T-helper 2 cell (primary cell): Measurements from ENCODE around the gene MTCH1.
"Not testable (repeated sequence)": the region's sequence is repeated elsewhere in the genome, so short reads cannot be mapped to it uniquely, and the experiment has no call there.

Source experiments
- DNase-seq, 5 experiments: peaks; one replicate each; pipeline versions ENCODE4 v3.0.0 to v3.0.0-alpha.2; 2012 to 2022

Gene MTCH1

DNA sequence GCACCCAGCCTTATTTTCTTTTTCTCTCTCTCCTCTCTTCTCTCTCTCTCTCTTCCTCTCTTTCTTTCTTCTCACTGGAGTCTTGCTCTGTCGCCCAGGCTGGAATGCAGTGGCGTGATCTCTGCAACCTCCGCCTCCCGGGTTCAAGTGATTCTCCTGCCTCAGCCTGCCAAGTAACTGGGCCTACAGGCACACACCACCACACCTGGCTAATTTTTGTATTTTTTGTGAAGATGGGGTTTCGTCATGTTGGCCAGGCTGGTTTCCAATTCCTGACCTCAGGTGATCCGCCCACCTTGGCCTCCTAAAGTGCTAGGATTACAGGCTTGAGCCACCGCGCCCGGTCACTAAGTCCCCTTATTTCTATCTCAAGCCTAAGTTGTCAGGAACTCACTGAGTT, 36.9 kb downstream of the MTCH1 start:
- DNase-seq = not testable (repeated sequence)

DNA sequence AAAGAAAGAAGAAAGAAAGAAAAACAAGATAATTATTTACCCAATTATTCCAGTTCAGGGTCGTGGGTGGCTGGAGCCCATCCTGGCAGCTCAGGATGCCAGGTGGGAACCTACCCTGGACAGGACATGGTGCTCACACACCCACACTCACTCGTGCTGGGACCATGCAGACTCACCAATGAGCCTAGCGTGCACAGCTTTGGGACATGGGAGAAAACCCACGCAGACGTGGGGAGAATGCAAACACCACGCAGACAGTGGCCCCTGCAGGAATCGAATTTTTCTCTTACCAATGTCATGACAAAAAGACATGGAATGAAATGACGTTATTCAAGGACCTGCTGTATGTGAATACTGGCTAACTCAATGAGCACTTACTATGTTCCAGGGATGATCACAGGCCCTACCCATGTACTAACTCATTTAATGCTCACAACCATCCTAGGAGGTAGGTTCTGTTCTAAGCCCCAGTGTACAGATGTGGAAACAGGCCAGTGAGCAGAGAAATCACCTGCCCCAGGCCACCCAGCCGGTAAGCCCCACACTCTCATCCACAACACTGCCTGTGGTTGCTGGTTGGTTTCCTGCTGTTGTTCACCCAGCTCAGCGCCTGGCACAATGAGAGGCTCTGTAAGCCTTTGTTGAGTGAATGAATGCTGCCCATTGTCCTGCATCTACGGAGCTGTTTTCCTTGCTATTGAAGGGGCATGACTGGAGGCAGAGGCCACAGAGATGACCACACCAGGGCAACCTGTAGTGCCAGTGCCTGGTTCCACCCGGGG, 38.2 kb downstream of the MTCH1 start:
- peak in 3 of 5 experiments; percentile 21 to 89 (median 29) for DNase-seq

DNA sequence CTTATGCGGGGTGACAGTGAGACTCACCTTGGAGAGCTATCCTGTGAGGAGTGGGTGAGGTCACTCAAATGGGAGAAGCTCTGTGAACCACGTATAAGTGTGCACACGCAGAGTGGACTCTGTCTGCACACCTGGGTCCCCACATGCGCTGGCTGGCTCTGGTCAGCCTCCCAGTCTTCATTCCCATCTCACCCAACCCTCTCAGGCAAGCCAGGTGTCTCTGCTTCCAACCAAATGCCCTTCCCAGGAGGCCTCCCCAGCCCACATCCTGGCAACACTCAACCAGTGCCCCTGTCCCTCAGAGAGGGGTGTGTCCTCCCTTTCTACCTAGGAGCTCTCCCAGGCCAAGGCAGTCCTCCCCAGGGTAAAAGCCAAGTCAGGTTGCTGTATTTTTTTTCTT, 39.5 kb downstream of the MTCH1 start:
- DNase-seq = no peak

DNA sequence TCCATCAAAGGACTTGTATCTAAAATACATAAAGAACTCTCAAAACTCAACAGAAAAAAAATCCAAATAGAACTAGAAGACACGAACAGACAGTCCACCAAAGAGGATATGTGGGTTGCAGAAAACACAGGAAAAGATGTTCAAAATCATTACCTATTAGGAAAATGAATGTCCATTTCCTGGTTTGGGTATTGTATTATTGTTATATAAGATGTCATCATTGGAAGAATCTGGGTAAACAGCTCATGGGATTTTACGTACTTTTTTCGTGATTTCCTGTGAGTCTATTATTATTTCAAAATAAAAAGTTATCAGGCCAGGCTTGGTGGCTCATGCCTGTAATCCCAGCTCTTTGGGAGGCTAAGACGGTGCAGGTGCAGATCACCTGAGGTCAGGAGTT, 40.7 kb downstream of the MTCH1 start:
- no peak for DNase-seq

DNA sequence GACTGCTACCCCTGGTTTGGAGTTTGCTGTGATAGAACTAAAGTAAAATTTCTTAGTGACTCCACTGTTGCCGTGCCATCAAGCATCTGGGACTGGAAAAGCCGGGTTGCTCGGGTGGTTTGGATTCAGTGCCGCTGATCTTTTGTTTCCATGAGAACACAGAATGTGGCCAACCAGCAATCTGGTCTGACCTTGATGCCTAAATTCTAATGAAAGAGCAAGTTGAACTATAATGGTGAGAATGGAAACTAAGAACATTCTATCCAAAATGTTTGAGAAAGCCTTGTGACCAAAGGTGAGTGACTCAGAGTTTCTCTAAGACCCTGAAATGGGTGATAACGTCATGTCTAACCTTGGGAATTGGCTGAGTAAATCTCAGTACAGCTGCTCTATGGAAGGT, 41.3 kb downstream of the MTCH1 start:
- DNase-seq = no peak

DNA sequence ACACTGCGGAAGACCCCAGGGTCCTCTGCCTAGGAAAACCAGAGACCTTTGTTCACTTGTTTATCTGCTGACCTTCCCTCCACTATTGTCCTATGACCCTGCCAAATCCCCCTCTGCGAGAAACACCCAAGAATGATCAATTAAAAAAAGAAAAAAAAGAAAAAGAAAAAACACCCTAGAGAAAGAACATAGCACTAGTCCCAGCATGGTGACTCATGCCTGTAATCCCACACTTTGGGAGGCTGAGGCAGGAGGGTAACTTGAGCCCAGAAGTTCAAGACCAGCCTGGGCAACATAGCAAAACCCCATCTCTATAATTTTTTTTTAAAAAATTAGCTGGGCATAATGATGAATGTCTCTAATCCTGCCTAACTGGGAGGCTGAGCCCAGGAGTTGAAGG, 43.7 kb downstream of the MTCH1 start:
- DNase-seq = not testable (repeated sequence)

DNA sequence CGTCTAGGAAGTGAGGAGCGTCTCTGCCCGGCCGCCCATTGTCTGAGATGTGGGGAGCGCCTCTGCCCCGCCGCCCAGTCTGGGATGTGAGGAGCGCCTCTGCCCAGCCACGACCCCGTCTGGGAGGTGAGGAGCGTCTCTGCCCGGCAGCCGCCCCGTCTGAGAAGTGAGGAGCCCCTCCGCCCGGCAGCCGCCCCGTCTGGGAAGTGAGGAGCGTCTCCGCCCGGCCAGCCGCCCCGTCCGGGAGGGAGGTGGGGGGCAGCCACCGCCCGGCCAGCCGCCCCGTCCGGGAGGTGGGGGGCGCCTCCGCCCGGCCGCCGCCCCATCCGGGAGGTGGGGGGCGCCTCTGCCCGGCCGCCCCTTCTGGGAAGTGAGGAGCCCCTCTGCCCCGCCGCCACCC, 44.4 kb downstream of the MTCH1 start:
- not testable (repeated sequence) for DNase-seq

DNA sequence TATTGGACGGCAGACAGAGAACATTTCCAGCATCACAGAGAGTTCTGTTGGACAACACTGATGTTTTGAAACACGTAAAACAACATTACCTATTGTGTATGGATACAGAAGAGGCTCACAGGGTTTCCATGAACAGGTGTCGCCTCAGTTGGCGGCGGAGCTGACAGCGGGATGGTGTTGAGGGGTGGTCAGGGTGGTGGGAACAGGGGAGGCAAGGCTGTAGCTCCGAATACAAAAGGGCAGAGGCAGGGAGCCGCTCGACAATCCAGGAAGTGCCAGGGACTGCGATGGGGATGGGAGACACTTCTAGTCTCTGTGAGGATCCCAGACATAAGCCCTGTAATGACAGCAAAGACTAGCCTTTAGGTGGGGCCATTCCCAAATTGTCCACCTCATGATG, 46.0 kb downstream of the MTCH1 start:
- no peak for DNase-seq

DNA sequence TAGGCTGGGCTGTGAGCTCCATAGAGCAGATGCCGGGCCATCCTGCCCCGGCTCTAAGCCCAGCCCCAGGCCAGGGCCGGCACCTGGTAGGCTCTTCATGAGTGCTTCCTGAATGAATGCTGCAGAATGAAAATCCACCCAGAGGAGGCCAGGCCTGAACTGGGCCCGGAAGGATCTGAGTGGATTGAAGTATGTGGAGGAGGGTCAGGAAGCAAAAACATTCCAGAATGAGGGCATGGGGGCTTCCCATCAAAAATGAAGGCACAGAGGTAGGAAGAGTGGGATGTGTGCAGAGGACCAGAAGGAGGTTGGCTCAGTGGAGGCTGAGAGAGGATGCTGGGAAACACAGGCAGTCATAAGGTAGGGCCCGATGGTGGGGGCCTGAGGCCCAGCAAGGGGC, 47.0 kb downstream of the MTCH1 start:
- not testable (repeated sequence) for DNase-seq

DNA sequence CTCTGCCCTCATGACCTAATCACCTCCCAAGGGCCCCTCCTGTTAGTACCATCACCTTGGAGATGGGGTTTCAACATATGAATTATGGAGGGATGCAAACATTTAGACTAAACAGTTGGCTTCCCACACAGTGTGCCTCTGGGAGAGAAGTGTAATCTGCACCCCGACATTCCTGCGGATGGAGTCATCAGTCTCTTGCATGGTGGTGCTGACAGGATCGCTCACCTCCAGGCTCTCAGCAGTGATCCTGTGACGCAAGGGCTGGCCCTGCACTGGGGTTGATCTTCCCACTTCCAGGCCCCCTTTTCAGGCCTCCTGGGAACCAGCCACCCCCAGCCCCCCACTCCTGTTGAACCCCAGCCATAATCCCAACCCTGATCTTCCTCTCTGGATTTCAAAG, 47.5 kb downstream of the MTCH1 start:
- DNase-seq = no peak

DNA sequence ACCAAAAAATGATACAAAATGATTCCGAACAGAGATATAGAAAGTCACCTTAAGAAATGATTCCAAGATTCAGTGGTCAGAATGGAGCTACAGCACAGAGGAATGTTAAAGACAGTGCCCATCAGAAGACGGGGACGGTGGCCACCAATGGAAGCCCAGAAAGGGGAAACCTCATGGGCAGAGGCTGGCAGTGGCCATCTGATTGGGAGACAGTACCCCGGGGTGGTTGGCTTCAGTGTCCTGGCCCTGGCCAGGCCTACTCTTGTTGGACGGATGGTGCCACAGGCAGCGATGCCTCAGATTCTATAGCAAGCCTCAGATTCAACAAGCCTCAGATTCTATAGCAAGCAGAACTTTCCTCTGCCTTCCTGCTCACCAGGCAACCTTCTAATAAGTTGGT, 48.1 kb downstream of the MTCH1 start:
- no peak for DNase-seq

DNA sequence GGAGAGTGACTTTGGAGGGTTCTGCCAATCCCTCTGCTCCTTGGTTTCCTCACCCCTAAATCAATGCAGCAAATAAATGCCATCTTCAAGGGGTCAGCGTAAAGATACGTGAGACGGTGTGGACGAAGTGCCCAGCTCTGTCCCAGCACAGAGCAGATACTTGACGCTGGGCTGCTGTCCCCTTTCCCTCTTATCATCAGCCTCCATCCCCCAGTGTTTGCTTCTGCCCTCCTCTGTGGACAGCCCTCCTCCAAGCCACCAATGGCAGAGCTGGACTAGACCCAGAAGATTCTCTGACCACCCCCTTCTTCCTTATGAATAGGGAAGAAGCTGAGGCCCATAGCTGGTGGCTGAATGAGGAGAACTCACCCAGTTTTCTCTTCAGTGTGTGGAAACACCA, 49.2 kb downstream of the MTCH1 start:
- DNase-seq = no peak

DNA sequence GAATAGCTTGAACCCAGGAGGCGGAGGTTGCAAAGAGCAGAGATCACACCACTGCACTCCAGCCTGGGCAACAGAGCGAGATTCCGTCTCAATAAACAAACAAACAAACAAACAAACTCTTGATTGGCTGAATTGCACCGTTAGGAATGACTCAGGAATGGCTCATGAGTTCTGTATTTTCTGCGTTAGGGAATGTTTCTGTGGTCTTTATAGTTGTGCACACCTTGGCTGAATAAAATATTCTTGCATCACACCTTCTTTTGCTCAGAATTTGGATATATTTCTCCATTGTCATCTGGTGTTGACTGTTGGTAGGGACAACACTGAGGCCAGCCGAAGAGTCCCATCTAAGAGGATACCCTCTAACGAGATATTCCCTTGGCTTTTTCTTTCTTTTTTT, 51.1 kb downstream of the MTCH1 start:
- DNase-seq = no peak

DNA sequence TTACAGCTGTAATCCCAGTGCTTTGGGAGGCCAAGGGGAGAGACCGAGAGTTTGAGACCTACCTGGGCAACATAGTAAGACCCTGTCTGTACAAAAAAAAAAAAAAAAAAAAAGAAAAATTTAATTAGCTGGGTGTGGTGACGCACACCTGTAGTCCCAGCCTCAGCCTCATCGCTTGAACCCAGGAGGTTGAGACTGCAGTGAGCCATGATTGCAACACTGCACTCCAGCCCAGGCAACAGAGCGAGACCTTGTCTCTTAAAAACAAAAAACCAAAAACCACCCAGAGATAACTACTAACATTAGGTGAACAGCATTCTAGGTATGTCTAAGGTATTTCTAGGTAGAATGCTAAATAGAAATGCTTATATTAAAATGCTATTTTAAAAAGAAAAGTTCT, 52.5 kb downstream of the MTCH1 start:
- DNase-seq = no peak

DNA sequence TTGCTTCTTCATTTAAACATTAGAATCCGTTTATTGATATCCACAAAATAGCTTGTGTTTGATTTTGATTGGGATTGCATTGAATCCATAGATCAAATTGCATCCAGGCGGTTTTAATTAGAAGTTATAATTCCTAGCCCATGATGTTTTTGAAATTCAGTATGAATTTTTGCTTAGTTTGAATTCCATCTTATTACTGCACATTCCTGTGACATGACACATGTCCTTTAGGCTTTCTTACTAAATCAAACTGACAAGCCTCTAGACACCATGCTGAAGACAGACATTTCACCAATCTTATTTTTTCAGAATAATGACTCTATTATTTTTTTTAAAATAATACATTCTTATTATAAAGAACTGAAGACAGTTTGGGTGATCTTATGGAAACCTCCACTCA, 52.9 kb downstream of the MTCH1 start:
- DNase-seq = no peak

DNA sequence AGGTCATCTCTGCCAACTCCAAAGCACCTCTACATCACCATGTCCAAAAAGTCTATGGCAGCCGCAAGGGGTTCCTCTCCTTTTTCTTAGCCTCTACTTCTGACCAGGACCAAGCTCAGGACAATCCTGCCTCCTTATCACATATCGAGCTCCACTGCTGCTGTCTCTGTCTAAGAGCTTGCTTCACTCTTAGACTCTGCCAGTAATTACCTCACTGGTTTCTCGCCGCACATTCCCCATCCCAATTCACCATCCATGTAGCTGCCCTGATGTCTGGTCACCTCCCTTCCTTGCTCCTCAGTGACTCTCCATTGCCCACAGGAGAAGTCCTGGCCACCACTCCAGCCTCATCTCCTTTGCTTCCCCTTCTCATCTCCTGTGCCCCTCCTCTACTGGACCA, 55.5 kb downstream of the MTCH1 start:
- no peak for DNase-seq

DNA sequence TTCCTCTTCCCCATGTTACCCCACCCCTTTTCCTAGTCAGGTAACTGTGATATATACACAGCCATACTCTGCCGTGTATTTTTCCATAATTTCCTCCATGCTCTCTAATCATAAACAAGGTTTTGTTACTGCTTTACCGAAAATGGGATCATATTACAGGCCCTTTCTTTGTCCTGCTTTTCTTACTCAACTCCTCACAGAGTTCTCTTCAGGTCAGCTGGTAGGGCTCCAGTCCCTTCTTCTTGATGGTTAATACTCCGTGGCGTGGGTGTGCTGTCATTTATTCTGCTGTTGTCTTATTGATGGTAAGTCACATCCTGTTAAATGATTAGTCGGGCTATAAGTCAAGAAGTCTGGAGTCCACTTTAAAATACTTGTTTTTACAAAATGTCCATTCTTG, 56.4 kb downstream of the MTCH1 start:
- no peak for DNase-seq

DNA sequence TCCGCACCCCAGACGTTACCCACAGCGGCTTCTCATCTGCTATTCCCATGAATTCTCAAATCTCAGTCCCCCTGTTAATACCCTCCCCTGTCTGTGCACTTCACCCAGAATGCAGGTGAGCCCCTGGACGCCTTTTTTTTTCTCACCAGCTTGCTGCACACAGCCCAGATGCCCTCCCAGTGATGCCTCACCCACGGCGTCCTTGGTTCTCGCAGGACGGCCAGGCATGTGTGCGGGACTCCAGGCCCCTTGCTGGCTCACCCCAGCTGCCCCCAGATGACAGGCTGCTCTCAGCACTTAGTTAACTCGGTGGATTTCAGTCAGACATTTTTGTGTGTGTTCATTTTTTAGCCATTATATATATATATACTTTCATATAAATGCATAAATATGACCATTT, 56.8 kb downstream of the MTCH1 start:
- no peak for DNase-seq

DNA sequence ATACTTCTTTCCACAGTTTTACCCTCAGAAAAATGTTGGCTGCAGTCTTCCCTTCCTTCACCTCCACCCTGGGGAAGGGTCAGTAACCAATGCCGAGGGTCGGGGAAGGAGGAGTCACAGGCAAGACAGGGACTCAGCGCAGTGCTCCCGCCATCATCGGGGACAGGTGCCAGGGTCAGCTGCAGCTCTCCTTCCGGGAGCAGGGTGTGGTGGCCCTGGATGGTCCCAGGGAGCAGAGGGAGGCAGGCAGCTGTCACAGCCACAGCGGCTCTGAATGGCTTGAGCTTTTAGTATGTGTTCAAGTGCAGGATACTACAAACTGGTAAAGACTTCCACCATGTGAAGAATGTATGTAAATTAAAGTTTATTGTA, 57.5 kb downstream of the MTCH1 start:
- DNase-seq = no peak

DNA sequence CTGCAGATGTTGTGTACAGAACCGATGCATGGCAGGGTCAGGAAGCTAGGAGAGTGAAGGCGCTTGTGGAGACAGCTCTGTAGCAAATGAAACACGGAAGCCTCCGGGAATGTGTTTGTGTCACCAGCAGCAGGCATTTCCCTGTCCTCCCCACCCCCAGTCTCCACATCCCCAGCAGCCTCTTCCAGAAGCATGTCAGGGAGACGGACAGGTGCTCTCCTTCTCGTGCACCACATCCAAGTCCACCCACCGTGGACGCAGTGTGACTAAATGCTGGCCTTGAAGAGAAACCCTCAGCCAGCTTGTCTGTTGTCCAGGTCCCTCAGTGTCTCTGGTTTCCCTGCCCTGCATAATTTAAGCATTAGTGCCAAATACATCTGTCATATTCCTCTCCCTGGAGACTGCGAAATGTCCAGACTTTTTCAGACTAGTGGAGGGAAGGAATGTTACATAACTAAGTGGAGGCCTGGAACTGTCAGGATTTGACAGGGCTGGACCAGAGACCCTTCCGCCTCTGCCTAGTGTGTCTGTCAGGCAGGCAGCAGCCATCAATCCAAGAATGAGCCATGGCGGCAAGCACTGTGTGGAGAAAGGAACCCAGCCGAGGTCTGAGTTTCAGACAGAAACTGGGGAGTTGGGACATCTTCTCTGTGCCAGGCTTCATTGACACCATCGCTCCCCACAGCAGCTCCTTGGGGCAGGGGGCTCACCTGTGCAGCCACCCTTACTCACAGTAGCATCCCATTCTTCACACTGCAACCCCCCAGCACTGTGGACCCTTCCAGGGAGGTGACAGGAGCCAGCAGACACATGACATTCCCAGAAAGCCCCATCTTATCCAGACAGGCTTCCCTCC, 58.1 kb downstream of the MTCH1 start:
- no peak for DNase-seq

DNA sequence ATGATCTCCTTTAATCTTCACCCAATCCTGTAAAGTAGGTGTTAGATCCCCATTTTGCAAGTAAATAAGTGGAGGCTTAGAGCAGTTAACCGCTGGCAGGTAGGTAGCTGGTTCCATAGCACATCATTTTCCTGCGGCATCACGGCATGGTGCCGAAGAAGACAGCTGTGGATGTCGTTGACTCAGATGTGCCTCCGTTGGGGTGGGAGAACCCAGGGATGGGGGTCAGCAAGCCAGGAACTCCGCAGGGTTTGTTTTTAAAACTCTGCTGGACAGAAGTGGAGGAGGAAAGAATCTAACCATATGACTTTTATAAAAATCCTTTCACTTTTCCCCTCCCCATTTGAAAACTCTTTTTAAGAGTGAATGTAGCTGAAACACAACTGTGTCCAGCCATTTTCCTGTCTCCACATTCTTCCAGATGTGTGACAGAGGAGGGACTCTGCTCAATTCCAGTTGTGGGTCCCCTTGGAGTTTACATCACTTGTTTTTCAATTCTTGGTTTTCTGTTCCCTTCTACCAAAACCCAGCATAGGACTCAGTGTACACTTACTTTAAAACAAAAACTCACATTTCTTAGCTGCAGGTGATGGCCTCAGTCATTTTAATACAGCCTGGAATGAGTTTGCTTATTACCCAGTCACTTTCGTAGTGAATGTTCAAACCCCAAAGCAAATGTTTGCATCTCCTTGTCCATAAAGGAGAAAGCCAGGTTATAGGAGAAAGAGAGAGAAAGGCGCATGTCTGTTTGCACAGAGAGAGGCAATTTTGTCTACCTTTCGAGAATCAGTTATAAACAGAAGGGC, 59.1 kb downstream of the MTCH1 start:
- peak in 1 of 5 experiments; percentile 58 for DNase-seq

DNA sequence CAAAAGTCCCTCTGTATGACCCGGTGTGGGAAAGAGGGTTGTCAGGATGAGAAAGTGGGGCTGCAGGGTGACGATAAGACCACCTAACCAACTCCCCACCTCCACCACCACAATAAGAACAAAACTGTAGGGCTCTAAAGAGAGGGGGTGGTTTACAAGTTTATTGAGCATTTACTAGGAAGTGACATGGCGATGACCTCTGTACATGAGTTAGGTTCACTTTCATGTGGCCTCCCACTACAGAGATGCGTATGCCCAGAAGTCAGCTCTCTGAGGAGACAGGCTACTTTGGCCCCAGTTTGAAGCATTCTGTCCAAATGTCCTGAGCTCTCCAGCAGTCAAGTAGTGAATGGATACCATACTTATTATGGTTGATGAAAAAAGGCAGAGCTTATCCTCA, 60.2 kb downstream of the MTCH1 start:
- DNase-seq = peak in 1 of 5 experiments; percentile 68

DNA sequence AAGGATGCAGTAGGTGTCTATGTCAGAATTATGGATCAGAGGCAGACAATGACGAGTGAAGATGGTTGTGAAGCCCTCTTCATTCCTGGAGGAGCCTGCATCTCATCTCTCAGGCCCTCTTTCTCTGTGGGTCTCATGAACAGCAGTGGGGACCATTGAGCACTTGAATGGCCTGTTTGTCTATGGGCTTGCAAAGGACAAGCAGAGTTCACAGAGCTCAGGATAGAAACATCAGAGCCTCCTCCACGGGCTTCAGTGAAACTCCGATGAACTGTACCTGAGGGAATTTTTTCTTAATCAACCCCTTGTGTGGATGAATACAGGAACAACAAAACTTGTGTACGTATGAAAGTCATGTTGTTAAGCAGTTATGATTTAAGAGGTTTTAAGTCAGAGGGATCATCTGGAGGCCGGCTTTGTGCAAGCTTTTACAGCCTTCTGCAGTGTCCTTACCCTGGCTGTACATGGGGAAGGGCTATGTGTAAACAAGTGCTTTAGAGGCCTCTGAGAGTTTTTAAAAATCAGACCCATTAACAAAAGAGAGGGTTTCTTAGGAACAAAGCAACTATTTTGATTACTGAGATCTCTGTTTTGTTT, 61.1 kb downstream of the MTCH1 start:
- DNase-seq = no peak
